Neural progenitor cell (in vitro differentiated cells): ENCODE data around the gene TRIM14. TPM values are rescaled to one million over a fixed set of nuclear protein-coding genes. Genes with fewer than 3 reads are reported as not detected.
A peak's percentile ranks its signal among the peaks of the same experiment; 100 is the strongest.

Source experiments
- DNase-seq: peaks from one replicate; pipeline ENCODE4 v3.0.0-alpha.2; 2016; ENCODE audit warnings: low spot score
- H2AFZ ChIP-seq: fragments of 200-600 bp; sonication (generic); replicated peaks from 2 replicates; pipeline ENCODE4 v1.6.1; 2016; ENCODE audit warnings: antibody characterized with exemption
- H3F3A ChIP-seq: fragments of 200-600 bp; sonication (generic); 2 replicates; pipeline ENCODE4 v1.6.1; 2016; ENCODE audit warnings: antibody characterized with exemption, low read depth
- H3K27ac ChIP-seq: fragments of 200-600 bp; sonication (generic); 2 replicates; pipeline ENCODE4 v1.5.1; 2016; ENCODE audit warnings: mild to moderate bottlenecking
- H3K27me3 ChIP-seq: fragments of 200-600 bp; sonication (generic); 2 replicates; pipeline ENCODE4 v1.6.1; 2016; ENCODE audit warnings: mild to moderate bottlenecking, moderate library complexity
- H3K36me3 ChIP-seq: fragments of 200-600 bp; sonication (generic); 2 replicates; pipeline ENCODE4 v1.5.1; 2016
- H3K4me1 ChIP-seq: fragments of 200-600 bp; sonication (generic); 2 replicates; pipeline ENCODE4 v1.6.1; 2016; ENCODE audit warnings: mixed run types
- H3K4me2 ChIP-seq: fragments of 200-600 bp; sonication (generic); 2 replicates; pipeline ENCODE4 v1.6.1; 2016
- H3K4me3 ChIP-seq: fragments of 200-600 bp; sonication (generic); 2 replicates; pipeline ENCODE4 v1.5.1; 2016
- H3K79me2 ChIP-seq: fragments of 200-600 bp; sonication (generic); 2 replicates; pipeline ENCODE4 v1.6.1; 2016; ENCODE audit warnings: low read depth
- H3K9ac ChIP-seq: fragments of 200-600 bp; sonication (generic); 2 replicates; pipeline ENCODE4 v1.6.1; 2016
- H3K9me3 ChIP-seq: fragments of 200-600 bp; sonication (generic); 2 replicates; pipeline ENCODE4 v1.5.1; 2016; ENCODE audit warnings: low read depth
- H4K20me1 ChIP-seq: fragments of 200-600 bp; sonication (generic); 2 replicates; pipeline ENCODE4 v1.6.1; 2016; ENCODE audit warnings: low read depth
- H3K27ac Mint-ChIP-seq: 3 replicates; pipeline ENCODE4 v1.8.0; 2021; ENCODE audit warnings: mixed read lengths
- H3K27me3 Mint-ChIP-seq: 2 replicates; pipeline ENCODE4 v1.8.0; 2022; ENCODE audit warnings: low read depth, mild to moderate bottlenecking, inconsistent platforms, moderate library complexity, mixed read lengths; ENCODE audit not compliant: insufficient read depth
- H3K36me3 Mint-ChIP-seq: 3 replicates; pipeline ENCODE4 v1.8.0; 2021; ENCODE audit warnings: mixed read lengths
- H3K4me1 Mint-ChIP-seq: 3 replicates; pipeline ENCODE4 v1.8.0; 2021; ENCODE audit warnings: mixed read lengths
- H3K4me3 Mint-ChIP-seq: 3 replicates; pipeline ENCODE4 v1.8.0; 2021; ENCODE audit warnings: mild to moderate bottlenecking, moderate library complexity, mixed read lengths
- H3K9me3 Mint-ChIP-seq: 3 replicates; pipeline ENCODE4 v1.8.0; 2020; ENCODE audit warnings: mixed read lengths
- EZH2 ChIP-seq: fragments of 200-600 bp; sonication (generic); IDR thresholded peaks from 2 replicates; pipeline ENCODE4 v1.6.1; 2017; ENCODE audit warnings: antibody characterized with exemption, mild to moderate bottlenecking, moderate library complexity
- EZH2phosphoT487 ChIP-seq: fragments of 200-600 bp; sonication (generic); IDR thresholded peaks from 2 replicates; pipeline ENCODE4 v1.6.1; 2017; ENCODE audit warnings: antibody characterized with exemption
- total RNA-seq: library from RNA; depleted of rRNA; stranded (reverse); fragments of >200 nt; gene quantifications from 2 replicates; pipeline ENCODE4 v1.2.3, GENCODE V29; 2015; ENCODE audit warnings: low replicate concordance
- TF ChIP-seq, protein P1 (sequence below): fragments of 200-600 bp; sonication (generic); IDR thresholded peaks from 2 replicates; pipeline ENCODE4 v1.5.1; 2017; ENCODE audit warnings: antibody characterized with exemption, mild to moderate bottlenecking

TRIM14 gene
- total RNA-seq, 1 donor from 2014 or later = 0.17 TPM

- H3K9me3 Mint-ChIP-seq = peaks cover 2% of the 10 kb centered on the region
- peaks cover 9% of the 10 kb centered on the region for H3K27me3 Mint-ChIP-seq
- no peak overlapping the region for H3K4me3 Mint-ChIP-seq
Observed at GRCh38 chr9:98084396-98084795, 34.6 kb downstream of the TRIM14 start.

GRCh38 chr9:98083566-98084183 lies 35.3 kb downstream of the TRIM14 start:
- peaks cover 28% of the 10 kb centered on the region for H3F3A ChIP-seq
- H3K79me2 ChIP-seq = no peaks in the 10 kb centered on the region
- no peaks in the 10 kb centered on the region for H4K20me1 ChIP-seq
- H3K27me3 ChIP-seq = peaks cover 17% of the 10 kb centered on the region
- H3K9ac ChIP-seq = no peak overlapping the region
- Mint-ChIP-seq H3K27me3 (peaks cover 8% of the 10 kb centered on the region), H3K4me3 (no peak overlapping the region), H3K9me3 (peaks cover under 1% of the 10 kb centered on the region), H3K36me3 (peaks cover 7% of the 10 kb centered on the region), H3K27ac (peak overlapping the region; percentile 21), H3K4me1 (peaks cover 26% of the 10 kb centered on the region)
- no peak overlapping the region for H3K27ac ChIP-seq
- peaks cover 15% of the 10 kb centered on the region for H3K4me1 ChIP-seq
- H2AFZ ChIP-seq = no peak overlapping the region
- H3K9me3 ChIP-seq = no peaks in the 10 kb centered on the region
- DNase-seq = no peak
- TF ChIP-seq, protein P1, sequence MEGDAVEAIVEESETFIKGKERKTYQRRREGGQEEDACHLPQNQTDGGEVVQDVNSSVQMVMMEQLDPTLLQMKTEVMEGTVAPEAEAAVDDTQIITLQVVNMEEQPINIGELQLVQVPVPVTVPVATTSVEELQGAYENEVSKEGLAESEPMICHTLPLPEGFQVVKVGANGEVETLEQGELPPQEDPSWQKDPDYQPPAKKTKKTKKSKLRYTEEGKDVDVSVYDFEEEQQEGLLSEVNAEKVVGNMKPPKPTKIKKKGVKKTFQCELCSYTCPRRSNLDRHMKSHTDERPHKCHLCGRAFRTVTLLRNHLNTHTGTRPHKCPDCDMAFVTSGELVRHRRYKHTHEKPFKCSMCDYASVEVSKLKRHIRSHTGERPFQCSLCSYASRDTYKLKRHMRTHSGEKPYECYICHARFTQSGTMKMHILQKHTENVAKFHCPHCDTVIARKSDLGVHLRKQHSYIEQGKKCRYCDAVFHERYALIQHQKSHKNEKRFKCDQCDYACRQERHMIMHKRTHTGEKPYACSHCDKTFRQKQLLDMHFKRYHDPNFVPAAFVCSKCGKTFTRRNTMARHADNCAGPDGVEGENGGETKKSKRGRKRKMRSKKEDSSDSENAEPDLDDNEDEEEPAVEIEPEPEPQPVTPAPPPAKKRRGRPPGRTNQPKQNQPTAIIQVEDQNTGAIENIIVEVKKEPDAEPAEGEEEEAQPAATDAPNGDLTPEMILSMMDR = no peak
- TF ChIP-seq EZH2 (no peak), EZH2phosphoT487 (no peak)
- no peak overlapping the region for H3K4me3 ChIP-seq
- H3K36me3 ChIP-seq = no peaks in the 10 kb centered on the region
- no peak overlapping the region for H3K4me2 ChIP-seq

More at GRCh38 chr9:98084396-98084795, 34.6 kb downstream of the TRIM14 start:
- Histone ChIP-seq H3K4me1 (peaks cover 15% of the 10 kb centered on the region), H3K36me3 (no peaks in the 10 kb centered on the region), H3F3A (peaks cover 31% of the 10 kb centered on the region), H2AFZ (no peak overlapping the region), H3K27me3 (peaks cover 21% of the 10 kb centered on the region), H3K9me3 (no peaks in the 10 kb centered on the region), H3K27ac (no peak overlapping the region), H3K4me2 (no peak overlapping the region), H3K9ac (no peak overlapping the region), H3K4me3 (no peak overlapping the region), H4K20me1 (no peaks in the 10 kb centered on the region), H3K79me2 (no peaks in the 10 kb centered on the region)
- no peak for TF ChIP-seq EZH2phosphoT487
- no peak for TF ChIP-seq EZH2
- TF ChIP-seq, protein P1 = no peak
- DNase-seq = no peak
- H3K27ac Mint-ChIP-seq = no peak overlapping the region
- peaks cover 7% of the 10 kb centered on the region for H3K36me3 Mint-ChIP-seq
- peaks cover 26% of the 10 kb centered on the region for H3K4me1 Mint-ChIP-seq

GRCh38 chr9:98083061-98083501 lies 35.9 kb downstream of the TRIM14 start:
- no peak overlapping the region for H3K27ac ChIP-seq
- no peaks in the 10 kb centered on the region for H4K20me1 ChIP-seq
- H3K4me2 ChIP-seq = no peak overlapping the region
- Mint-ChIP-seq H3K4me3 (no peak overlapping the region), H3K27ac (peak overlapping the region; percentile 21), H3K27me3 (peaks cover 6% of the 10 kb centered on the region), H3K36me3 (peaks cover 9% of the 10 kb centered on the region), H3K9me3 (no peaks in the 10 kb centered on the region), H3K4me1 (peaks cover 26% of the 10 kb centered on the region)
- H3K4me1 ChIP-seq = peaks cover 15% of the 10 kb centered on the region
- H3K79me2 ChIP-seq = no peaks in the 10 kb centered on the region
- no peak overlapping the region for H3K4me3 ChIP-seq
- no peak overlapping the region for H2AFZ ChIP-seq
- H3F3A ChIP-seq = peaks cover 28% of the 10 kb centered on the region
- peaks cover 12% of the 10 kb centered on the region for H3K27me3 ChIP-seq
- DNase-seq = no peak
- no peaks in the 10 kb centered on the region for H3K36me3 ChIP-seq
- H3K9me3 ChIP-seq = no peaks in the 10 kb centered on the region
- no peak overlapping the region for H3K9ac ChIP-seq
- no peak for TF ChIP-seq EZH2
- TF ChIP-seq, protein P1 = no peak
- TF ChIP-seq EZH2phosphoT487 = no peak
